ENCODE data around the gene LGR6.

The LGR6 gene

DNA sequence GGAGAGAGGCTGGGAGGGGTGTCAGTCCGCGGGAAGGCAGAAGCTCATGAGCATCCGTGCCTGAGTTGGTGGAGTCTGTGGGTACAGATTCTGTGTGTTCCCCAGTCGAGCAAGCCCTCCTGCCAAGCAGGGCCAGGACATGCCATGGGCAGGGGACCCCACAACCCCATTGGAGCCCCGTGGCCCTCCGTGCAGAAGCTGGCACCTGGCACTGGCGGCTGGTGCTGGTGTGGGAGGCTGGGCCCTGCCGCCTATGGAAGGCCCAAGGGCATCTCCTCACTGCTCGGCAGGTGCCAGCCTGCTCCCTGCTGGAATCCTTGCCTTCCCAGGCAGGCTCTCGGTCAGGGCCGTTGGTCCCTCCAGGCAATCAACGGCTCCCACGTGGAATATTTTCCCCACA is 74.4 kb downstream of the LGR6 start:
- no peak for DNase-seq

DNA sequence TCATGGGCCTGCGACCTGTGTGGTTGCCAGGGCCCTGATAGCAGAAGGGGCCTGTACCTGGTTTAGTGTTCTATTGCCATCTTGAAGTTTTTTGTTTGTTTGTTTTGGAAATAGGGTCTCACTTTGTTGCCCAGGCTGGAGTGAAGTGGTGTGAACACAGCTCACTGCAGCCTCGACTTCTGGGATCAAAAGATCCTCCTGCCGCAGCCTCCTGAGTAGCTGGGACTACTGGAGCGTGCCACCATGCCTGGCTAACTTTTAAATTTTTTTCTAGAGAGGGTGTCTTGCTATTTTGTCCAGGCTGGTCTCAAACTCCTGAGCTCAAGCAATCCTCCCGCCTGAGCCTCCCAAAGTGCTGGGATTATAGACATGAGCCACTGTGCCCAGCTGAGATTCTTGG is 75.2 kb downstream of the LGR6 start:
- no peak for DNase-seq

DNA sequence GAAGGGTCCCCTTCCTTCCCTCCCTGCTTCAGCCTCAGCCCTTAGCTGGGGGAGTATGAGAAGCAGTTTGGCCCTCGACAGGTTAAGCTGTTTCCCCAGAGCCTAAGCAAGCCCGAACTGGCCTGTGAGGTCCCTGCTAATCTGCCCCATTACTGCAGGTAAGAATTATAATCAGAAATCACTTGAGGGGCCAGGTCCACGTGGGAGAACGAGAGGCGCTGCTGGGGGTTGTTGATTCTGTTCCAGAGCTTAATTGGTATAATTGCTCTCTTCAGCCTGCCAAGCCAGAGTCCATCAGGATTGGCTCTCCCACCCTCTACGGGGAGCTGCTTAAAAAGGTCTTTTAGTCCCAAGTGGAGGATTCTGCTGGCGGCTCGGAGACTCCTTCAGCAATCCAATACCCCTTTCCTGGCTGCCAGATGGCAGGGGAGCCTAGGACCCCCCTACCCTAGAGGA is 77.3 kb downstream of the LGR6 start:
- DNase-seq = peak; percentile 94

DNA sequence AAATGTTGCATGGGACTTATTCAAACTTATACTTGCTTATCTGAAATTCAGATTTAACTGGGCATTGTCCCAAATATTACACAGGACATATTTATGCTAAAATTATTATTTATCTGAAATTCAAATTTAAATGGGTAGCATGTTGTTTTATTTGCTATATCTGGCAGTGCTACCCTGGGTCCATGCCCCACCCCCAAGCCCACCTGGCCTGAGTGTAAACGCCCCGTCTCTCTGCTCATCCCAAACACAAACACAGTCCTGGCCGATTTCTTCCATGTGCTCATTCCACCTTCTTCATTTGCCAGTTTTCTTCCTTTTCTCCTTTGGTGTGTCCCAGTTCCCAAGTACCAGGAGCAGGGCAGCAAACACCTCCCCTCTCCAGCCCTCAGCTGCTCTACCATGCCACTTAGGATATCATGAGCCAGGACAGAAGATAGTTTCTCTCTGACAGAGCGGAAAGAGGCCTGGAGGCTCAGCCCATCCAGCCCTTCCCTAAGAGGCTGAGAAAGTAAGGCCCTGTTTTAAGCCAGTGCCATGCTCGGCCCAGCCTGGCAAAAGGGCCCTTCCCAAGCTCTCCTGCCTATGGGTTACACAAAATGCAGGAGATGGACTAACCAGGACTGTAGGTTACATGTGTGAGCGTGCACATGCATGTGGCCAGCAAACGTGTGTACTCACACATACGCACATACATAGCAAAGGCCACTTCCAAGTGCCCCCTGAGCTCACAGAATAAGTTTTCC is 78.7 kb downstream of the LGR6 start:
- DNase-seq = no peak

DNA sequence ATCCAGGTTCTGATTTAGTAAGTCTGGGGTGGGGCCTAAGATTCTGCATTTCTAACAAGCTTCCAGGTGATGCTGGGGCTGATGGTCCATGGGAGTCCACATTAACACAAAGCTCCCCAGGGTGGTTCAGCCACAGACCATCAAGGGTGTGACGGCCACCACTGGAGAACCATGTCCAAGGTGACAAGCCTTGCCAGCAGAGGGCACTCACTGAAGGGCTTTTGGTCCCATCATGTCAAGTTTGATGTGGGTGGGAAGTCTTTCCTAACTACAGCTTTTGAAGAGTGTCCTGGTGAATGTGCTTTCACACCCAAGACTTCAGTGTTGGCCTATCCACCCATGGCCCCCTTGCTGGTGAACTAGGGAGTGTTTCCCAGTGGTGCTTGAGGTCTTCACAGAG is 81.0 kb downstream of the LGR6 start:
- DNase-seq = no peak

DNA sequence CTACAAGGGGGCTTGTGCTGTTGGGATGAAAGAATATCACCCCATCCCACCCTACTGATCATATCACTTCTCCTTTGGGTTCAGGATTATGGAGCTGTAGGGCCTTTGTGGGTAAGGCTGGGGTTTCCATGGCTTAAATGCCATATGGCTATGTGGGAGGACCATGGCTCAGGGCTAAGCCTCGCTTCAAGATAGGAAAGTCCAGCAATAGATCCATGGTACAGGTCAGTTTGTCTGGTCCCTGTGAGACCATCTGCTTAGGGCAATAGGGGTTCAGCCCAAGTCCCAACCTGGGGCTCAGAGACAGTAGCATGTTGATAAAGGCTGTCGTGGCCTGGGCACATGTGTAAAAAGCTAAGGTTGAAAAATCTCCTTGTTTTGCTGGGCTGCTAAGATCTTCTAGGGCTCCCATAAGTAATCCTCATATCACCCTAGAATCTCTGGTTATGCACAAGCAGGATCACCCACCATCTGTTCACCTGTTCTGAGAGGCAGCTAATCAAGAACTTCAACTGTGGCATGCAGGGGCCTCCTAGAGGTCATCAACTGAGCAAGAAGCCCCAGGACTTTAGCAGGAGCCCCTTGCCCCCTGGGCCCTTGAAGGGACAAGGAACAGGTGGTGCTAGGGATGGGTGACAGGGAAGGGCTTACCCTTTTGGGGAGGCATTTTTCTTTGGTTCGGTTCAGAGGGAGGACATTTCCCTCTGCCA is 81.6 kb downstream of the LGR6 start:
- peak; percentile 13 for DNase-seq

DNA sequence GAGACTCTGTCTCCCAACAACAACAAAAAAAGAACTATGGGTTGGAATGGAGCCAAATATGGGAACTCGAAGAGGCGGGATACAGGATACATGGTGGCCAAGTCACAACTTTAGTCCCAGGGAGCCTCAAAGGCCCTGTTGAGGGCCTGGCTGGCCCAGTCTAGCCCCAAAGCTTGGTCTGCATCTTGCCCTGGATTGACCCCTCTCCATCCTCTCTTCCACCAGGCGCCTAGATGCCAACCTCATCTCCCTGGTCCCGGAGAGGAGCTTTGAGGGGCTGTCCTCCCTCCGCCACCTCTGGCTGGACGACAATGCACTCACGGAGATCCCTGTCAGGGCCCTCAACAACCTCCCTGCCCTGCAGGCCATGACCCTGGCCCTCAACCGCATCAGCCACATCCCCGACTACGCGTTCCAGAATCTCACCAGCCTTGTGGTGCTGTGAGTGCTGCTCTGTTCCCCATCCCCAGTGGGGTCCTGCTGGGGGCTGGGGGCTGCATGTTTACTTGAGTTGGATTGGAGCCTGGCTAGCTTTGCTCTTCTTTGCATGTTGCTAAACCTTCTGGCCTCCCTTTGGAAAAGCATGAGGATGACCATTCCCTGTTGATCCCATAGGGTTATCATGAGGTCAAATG is 82.6 kb downstream of the LGR6 start:
- DNase-seq = no peak

DNA sequence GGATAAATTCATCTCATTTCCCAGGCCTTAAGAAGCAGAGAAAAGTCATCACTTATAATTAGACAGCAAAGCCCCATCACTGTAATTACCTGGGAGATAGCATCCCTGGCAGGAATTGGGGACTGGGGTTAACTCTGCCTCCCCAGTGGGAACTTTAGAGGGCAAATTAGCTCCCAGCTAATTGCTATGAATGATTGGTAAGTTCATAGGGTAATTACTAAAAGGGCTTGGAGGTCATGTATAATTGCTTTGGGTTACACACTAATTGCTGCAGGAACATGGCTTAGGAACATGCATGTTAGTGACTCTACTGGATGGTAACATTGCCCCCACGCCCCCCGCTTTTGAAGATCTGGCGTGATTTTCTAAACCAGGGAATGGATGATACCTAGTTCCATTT is 83.3 kb downstream of the LGR6 start:
- DNase-seq = no peak

DNA sequence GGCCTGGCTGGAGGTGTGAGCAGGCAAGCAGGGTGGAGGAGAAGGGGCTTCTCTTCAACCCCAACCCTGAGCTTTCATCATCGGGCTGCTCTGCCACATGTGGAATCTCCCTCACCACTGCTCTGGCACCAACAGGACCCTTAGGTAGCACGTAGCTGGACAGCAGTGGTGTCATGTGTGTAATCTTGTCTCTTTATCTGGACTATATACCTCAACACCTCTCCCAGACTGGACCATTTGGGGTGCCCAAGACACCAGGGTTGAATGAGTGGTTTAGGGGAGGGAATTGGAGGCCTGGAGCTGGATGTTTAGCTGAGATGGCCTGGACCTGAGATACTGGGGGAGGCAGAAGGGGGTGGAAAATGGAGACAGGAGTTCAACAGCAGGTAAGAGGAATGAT is 85.2 kb downstream of the LGR6 start:
- DNase-seq = no peak

DNA sequence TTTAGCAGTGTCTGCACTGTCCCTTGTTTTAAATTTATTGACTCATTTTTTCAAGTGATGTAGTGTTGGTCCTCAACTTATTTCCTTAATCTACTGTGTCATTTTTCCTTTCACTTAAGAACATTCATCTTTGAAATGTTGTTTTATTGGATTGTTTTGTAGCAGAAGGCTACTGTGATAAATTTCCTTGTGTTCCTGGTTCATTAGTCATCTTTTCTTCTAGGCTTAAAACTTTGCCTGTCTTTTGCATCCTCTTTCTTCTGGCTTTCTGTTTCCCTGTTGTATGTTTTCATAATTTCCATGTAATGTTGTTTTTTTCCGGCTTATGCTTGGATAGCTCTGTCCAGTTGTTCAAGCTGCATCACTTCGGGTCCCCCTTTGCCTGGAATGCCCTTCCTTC is 86.2 kb downstream of the LGR6 start:
- DNase-seq = no peak

DNA sequence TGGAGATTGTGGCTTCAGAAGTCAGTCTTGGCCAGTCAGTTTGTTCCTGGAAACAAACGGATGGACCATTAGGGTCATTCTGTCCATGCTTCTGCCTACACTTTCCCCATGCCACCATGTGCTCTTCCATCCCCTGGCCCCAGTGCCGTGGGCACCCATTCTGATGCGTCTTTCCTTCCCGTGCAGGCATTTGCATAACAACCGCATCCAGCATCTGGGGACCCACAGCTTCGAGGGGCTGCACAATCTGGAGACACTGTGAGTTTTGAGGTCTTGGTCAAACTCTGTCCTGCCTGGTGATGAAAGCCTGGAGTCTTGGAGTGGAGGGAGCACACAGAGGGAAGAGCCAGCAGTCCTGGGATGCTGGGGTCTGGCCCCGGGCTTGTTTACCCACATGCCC is 87.0 kb downstream of the LGR6 start:
- DNase-seq = no peak

DNA sequence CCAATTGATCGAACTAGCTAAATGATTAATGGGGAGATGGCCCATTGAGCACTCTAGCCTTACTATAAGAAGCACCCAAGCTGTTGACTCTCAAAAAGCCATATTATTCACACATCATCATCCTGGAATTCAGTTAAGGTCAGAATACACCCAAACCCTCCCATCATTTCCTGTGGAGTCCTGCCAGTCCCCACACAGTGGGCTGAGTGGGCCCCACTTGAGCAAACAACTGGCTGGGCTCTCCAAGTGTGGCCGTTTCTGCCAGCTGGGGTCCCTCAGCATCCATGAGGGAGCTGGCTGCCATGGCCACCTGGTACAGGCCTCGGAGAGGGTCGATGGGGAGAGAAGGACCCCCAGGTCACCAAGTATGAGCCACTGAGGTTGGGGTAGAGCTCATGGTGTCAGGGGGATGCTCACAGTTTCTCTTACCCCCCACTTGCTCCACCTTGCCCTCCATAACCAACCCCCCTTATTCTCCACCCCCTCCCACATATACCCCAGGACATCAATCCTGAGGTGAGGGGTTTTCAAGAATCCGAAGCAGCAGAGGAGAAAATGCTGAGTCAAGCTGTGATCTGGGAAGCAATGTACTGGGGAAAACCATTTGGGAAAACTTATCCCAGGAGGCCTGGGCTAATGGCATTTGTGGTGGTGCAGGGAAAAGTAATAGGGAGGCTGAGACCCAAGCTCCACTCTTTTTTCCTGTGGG is 87.9 kb downstream of the LGR6 start:
- no peak for DNase-seq

DNA sequence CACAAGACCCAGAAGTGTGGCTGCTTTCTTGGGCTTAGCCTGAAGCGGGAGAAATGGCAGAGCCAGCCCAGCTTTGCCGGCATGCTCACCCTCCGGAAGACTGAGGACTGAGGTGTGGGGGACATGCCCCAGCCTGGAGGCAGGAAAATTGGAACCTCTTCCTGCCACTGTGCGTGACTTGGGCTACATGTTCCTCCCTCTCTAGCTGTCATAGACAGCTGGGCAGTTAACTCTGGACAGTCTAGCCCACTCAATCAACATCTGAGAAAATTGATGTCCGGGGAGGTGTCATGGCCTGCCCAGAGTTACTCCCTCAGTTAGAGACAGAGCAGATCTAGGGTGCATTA is 88.4 kb downstream of the LGR6 start:
- DNase-seq = no peak

DNA sequence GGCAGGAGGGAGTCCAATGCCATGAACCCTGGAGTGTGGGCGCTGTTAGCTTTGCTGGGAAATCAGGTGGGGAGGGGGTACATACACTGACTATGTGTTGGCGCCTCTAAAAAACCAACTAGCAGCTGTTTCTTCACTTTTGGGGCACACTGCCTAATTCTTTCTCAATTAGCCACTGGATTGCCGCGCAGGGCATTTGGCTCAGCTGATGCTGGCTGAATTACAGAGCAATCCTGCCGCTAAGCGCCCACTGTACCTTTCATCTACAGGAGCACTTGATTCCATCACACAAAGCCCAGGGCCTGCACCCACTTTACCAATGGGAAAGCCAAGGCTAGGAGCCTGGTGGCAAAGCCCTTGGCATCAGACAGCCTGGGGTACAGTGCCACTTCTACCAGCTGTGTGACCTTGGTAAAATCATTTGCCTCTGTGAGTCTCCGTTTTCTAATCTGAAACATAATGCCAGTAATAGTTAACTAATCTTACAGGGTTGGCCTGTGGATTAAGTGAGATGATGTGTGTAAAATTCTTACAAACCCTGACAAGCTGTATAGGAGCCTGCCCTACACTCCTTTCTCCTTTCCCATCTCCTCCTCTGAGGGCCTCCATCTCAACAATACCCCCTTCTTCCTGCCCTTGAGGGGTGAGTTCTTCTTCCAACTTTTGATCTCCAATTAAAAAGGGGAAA is 89.1 kb downstream of the LGR6 start:
- no peak for DNase-seq

DNA sequence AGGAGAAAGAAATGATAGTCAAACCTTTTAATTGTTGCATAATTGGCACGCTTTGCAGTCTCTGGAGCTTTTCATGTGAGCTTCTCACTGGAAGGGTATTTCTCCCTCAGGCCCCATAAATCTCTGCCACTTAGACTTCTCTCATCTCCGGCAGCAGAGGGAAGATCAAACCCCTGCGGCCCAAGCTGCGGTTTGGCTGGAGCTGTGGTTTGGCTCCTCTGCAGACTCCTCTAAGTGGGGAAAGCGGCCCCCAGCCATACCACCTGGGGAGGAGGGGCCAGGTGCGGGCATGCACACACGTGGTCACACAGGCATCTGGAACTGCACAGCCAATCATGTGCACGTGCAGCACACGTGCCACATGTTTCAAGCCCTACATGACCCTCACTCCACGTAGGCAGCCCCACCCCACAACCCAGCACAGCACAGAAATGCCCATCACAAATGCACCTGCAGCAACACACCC is 89.8 kb downstream of the LGR6 start:
- no peak for DNase-seq

DNA sequence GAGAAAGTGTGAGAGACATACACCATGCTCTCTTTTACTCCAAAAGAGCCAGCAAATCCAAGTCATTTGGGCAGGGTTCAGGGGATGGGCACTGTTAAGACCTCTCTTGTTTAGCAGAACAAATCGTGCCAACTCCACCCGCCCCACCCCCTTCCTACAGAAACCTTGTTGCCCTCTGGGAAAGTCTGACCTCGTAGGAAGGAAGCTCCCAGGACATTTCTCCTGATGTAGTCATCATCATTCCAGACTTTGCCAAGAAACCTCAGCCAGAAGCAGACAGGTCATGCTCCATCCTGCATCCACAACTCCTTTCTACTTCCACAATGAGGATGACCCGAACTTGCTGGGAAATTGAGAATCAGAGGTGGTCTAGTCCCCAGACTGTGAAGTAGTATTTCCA is 90.4 kb downstream of the LGR6 start:
- DNase-seq = no peak

DNA sequence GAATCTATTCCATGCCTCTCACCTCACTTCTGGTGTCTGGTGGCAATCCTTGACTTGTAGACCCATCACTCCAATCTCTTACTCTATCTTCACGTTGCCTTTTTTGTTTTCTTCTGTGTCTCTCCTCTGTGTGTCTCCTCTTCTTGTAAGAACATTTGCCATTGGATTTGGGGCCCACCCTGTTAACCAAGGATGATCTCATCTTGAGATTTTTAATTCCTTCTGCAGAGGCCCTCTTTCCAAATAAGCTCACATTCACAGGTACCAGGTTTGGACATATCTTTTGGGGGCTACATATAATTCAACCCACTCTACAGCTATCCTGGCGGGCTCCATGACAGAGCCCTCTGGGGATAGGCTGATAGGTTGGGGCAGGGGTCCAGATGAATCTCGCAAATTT is 92.3 kb downstream of the LGR6 start:
- no peak for DNase-seq

DNA sequence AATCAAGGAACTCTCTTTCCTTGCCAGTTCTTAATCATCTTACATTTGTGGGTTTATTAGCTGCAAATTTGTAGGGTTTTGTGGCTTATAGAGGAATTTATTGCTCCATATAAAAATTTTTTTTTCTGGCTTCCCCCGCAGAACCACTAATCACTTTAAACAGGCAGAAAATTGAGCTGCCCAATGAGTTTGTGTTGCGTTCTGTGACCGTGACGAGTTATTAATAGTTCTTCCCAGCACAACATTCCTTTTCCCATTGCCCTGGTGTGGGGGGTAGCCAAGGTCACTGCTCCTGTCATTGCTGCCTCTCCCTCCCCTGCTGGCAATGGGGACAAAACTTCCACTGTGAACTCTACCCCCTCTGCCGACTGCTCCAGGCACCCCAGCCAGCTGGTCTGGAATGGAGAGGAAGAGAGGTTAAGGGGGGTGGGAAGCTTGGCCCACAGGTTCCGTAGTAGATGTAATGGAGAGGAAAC is 93.1 kb downstream of the LGR6 start:
- no peak for DNase-seq

DNA sequence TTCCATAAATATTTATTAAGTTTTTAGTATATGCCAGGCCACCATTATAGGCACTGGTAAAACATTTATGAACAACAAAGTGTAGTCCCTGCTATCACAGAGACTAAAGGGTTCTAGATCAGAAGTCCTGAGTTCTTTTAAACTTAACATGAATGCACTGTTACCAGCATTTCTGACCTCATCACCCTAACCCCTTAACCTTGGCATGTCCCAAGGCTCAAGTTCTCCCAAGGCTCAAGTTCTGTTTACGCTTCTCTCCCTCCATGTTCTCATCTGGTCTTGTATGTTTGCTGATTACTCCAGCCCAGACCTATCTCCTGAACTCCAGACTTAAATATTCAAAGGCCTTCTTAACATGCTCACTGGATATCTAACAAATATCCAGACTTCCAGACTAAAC is 93.6 kb downstream of the LGR6 start:
- no peak for DNase-seq

DNA sequence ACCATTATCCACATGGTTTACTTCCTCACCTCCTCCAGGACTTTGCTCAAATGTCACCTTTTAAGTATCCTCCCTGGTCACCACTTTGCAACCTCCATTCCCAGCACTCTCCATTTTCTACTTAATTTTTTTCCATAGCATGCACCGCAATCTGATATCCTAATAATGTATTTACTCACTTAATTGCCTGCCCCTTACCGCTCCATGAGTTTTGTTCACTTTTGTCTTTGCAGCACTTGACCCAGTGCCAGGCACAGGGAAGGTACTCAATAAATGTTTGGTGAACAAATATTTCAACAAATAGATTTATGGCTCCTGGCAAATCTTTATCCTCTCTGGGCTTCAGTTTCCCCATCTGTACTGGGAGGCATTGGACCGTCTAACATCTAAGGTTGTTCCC is 94.6 kb downstream of the LGR6 start:
- DNase-seq = no peak

DNA sequence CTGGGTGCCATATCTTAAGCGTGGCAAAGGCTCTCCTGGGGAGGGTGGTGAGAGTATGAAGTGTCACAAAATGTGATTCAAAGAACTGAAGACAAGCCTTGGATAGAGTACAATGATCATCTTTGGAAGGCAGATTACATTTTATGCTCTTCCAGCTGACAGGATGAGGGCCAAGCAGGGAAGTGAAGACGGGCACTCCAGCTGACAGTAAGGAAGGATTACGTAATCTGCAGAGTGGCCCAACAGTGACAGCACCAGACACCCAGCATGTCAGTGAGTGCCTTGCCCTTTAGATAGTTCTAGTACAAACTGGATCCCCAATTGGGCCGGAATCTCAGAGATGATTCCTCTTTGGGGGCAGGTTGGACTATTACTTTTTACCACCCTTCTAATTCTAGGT is 95.4 kb downstream of the LGR6 start:
- DNase-seq = no peak

DNA sequence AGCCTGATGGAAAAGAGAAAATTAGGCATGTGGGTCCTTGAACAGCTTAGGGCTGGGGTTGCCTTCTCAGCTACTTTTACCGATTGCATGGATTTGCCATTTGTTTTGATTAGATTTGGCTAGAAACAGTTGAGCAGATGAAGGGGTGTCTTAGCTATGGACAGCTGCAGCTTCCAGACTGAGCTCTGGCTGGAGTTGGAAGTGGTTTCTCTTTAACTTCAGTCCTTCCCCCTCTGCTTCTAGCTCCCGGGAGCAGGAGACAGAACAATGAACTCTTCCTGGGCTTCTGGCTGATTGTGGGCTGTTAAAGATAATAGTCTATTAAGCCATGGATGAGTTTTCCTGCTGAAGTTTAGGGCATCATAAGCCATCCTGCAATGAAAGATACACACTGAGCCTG is 97.4 kb downstream of the LGR6 start:
- no peak for DNase-seq

Measured in NCI-H524 treated with DMSO at 0.1 percent for 48 hours (cell line).